HepG2 (cell line): ENCODE data around the gene CNTD1. TPM values are rescaled to one million over a fixed set of nuclear protein-coding genes. Genes with fewer than 3 reads are reported as not detected.

Experiments
- AKAP8 ChIP-seq: sonication (generic); formaldehyde crosslinking; IDR thresholded peaks from 2 replicates; pipeline ENCODE4 v1.5.1; 2020; ENCODE audit warnings: mild to moderate bottlenecking, missing genetic modification reagents
- ATF7 ChIP-seq, 2 experiments: fragments of 450-650 bp in 1 of 2; sonication (generic) in 1 of 2; formaldehyde crosslinking in 1 of 2; IDR thresholded peaks; 2 replicates each; pipeline versions ENCODE4 v1.4.0 to v1.6.1; 2016 to 2020; ENCODE audit warnings: antibody characterized with exemption in 1 of 2, mild to moderate bottlenecking in 1 of 2, missing genetic modification reagents in 1 of 2
- CENPT ChIP-seq: sonication (generic); formaldehyde crosslinking; IDR thresholded peaks from 2 replicates; pipeline ENCODE4 v1.8.0; 2022; ENCODE audit warnings: low read depth, mild to moderate bottlenecking, moderate library complexity, missing genetic modification reagents
- FOXO4 ChIP-seq: sonication (generic); formaldehyde crosslinking; conservative IDR thresholded peaks from 2 replicates; pipeline ENCODE4 v1.8.1; 2023; ENCODE audit warnings: missing genetic modification reagents
- GTF2F1 ChIP-seq: fragments of 150-350 bp; IDR thresholded peaks from 2 replicates; pipeline ENCODE4 v1.6.1; 2014; ENCODE audit warnings: low read length
- JUNB ChIP-seq: sonication (generic); formaldehyde crosslinking; IDR thresholded peaks from 2 replicates; pipeline ENCODE4 v1.8.0; 2022; ENCODE audit warnings: missing genetic modification reagents, mild to moderate bottlenecking, borderline replicate concordance
- KDM6A ChIP-seq: IDR thresholded peaks from 2 replicates; pipeline ENCODE4 v1.6.1; 2016; ENCODE audit warnings: low read depth
- MAZ ChIP-seq, 2 experiments: sonication (generic) in 1 of 2; formaldehyde crosslinking in 1 of 2; IDR thresholded peaks; 2 replicates each; pipeline versions ENCODE4 v1.5.0 to v1.6.1; 2012 to 2020; ENCODE audit warnings: low read depth in 2 of 2, mild to moderate bottlenecking in 2 of 2, borderline replicate concordance in 1 of 2, improper control_type of control experiment in 1 of 2, low read length in 1 of 2, missing genetic modification reagents in 1 of 2, moderate library complexity in 1 of 2
- NR2F2 ChIP-seq: IDR thresholded peaks from 2 replicates; pipeline ENCODE4 v1.6.1; 2012; ENCODE audit warnings: low read depth, inconsistent platforms, borderline replicate concordance
- TRAFD1 ChIP-seq: sonication (generic); formaldehyde crosslinking; IDR thresholded peaks from 2 replicates; pipeline ENCODE4 v1.5.1; 2020; ENCODE audit warnings: missing genetic modification reagents, mild to moderate bottlenecking, borderline replicate concordance
- ZNF24 ChIP-seq: fragments of 450-650 bp; IDR thresholded peaks from 2 replicates; pipeline ENCODE4 v1.6.1; 2017; ENCODE audit warnings: antibody characterized with exemption, mild to moderate bottlenecking
- ZNF431 ChIP-seq: sonication (generic); formaldehyde crosslinking; IDR thresholded peaks from 2 replicates; pipeline ENCODE4 v1.9.0; 2022; ENCODE audit warnings: missing genetic modification reagents, low read depth, mild to moderate bottlenecking, borderline replicate concordance
- polyA plus RNA-seq, 8 experiments: library from polyadenylated mRNA; depleted of rRNA in 3 of 8; stranded (reverse) in 7 of 8; unstranded in 1 of 8; fragments of >200 nt; fragmentation: Illumina TruSeq in 4 of 8; extraction: Trizol in 4 of 8; gene quantifications; 2 replicates each; pipeline versions ENCODE4 v1.2.1 to v1.2.3, GENCODE V29; 2011 to 2016; ENCODE audit warnings: low read depth in 4 of 8, missing spikeins in 1 of 8, mixed read lengths in 1 of 8; ENCODE audit not compliant: insufficient read depth in 1 of 8
- total RNA-seq, 5 experiments: library from RNA; depleted of rRNA; stranded (reverse); fragments of >200 nt; fragmentation: Illumina TruSeq; extraction: Trizol; gene quantifications; 2 replicates each; pipeline ENCODE4 v1.2.3, GENCODE V29; 2016; ENCODE audit warnings: low read depth in 1 of 5
- TF ChIP-seq, protein P1 (sequence below): sonication (generic); formaldehyde crosslinking; IDR thresholded peaks from 2 replicates; pipeline ENCODE4 v1.5.1; 2020; ENCODE audit warnings: mild to moderate bottlenecking, moderate library complexity, missing genetic modification reagents
- TF ChIP-seq, protein P2 (sequence below): IDR thresholded peaks from 2 replicates; pipeline ENCODE4 v1.6.1; 2016; ENCODE audit warnings: mild to moderate bottlenecking
- TF ChIP-seq, protein P3 (sequence below): sonication (generic); formaldehyde crosslinking; IDR thresholded peaks from 2 replicates; pipeline ENCODE4 v1.4.0; 2020; ENCODE audit warnings: missing genetic modification reagents, borderline replicate concordance

CNTD1 gene
- total and polyA plus RNA-seq, 2 of the 13 experiments (the other 11 are each of a cell fraction or from before 2014, with no cell fraction given) = 0.11 to 0.15 TPM

DNA sequence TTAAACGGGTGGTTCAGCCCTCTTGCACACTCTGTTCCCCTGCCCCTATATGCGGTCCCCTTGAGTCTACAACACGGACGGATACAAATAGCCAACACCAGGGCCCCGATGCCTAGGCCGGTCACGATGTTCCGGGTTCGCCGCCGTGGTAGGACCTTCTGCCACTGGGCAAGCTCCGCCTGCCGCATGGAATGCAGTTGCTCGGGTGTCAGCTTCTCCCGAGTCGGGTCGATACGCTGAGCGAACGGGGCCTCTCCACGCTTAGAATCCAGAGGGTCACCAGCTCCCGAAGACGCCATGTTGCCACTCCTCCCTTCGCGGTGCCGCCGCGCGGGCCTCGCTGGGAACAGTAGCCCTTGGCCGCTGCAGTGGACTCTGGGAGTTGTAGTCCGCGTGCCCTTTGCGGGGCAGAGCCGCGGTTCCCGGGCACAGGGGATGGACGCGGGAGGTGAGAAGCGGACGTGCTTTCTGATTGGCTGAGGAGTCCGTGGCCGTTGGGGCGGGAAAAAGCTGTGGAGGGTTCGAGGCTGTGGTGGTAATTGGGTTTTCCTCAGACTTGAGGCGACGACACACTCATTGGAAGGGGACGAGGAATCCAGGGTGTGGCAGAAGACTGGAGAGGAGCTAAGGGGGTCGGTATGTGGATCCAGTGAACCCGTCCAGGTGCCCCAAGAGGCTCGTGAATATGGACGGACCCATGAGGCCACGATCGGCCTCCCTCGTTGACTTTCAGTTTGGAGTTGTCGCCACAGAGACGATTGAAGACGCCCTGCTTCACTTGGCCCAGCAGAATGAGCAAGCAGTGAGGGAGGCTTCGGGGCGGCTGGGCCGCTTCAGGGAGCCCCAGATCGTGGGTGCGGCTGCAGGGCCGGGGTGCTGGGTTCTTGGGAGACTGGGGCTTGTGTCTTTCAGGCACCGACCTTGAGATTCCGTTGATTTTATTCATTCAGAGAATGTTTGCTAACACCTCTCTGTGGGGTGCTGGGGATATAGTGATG lies at the start of gene CNTD1, which contains the start of gene COA3 (continued):
- TF ChIP-seq, protein P1, sequence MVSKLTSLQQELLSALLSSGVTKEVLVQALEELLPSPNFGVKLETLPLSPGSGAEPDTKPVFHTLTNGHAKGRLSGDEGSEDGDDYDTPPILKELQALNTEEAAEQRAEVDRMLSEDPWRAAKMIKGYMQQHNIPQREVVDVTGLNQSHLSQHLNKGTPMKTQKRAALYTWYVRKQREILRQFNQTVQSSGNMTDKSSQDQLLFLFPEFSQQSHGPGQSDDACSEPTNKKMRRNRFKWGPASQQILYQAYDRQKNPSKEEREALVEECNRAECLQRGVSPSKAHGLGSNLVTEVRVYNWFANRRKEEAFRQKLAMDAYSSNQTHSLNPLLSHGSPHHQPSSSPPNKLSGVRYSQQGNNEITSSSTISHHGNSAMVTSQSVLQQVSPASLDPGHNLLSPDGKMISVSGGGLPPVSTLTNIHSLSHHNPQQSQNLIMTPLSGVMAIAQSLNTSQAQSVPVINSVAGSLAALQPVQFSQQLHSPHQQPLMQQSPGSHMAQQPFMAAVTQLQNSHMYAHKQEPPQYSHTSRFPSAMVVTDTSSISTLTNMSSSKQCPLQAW (CRISPR knock-in tag) = peak; percentile 97
- TF ChIP-seq JUNB (CRISPR knock-in tag) (peak; percentile 68; the same call in 1 of the 2 replicates), GTF2F1 (no peak), TRAFD1 (CRISPR knock-in tag) (no peak), ATF7 (IDR thresholded peaks at IDR 0.05) (no peak), ATF7 (CRISPR knock-in tag; IDR thresholded peaks at IDR 0.05) (peak; percentile 41; the same call in 1 of the 2 replicates), KDM6A (CRISPR knock-in tag) (peak; percentile 22; the same call in 1 of the 2 replicates), NR2F2 (no peak; the same call in 1 of the 2 replicates), ZNF24 (no peak), CENPT (CRISPR knock-in tag) (0 out of 2 replicates have a peak, but pooled peaks have one; percentile 37), MAZ (IDR thresholded peaks at IDR 0.05; ENCODE audit: borderline replicate concordance, low read depth, low read length) (peak; percentile 62; the same call in 1 of the 2 replicates), MAZ (CRISPR knock-in tag; IDR thresholded peaks at IDR 0.05; ENCODE audit: low read depth) (peak; percentile 93), AKAP8 (CRISPR knock-in tag) (0 out of 2 replicates have a peak, but pooled peaks have one; percentile 46), FOXO4 (no peak), ZNF431 (peak; percentile 68)
- TF ChIP-seq, protein P2, sequence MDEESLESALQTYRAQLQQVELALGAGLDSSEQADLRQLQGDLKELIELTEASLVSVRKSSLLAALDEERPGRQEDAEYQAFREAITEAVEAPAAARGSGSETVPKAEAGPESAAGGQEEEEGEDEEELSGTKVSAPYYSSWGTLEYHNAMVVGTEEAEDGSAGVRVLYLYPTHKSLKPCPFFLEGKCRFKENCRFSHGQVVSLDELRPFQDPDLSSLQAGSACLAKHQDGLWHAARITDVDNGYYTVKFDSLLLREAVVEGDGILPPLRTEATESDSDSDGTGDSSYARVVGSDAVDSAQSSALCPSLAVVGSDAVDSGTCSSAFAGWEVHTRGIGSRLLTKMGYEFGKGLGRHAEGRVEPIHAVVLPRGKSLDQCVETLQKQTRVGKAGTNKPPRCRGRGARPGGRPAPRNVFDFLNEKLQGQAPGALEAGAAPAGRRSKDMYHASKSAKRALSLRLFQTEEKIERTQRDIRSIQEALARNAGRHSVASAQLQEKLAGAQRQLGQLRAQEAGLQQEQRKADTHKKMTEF (CRISPR knock-in tag) = peak; percentile 84
- TF ChIP-seq, protein P3, sequence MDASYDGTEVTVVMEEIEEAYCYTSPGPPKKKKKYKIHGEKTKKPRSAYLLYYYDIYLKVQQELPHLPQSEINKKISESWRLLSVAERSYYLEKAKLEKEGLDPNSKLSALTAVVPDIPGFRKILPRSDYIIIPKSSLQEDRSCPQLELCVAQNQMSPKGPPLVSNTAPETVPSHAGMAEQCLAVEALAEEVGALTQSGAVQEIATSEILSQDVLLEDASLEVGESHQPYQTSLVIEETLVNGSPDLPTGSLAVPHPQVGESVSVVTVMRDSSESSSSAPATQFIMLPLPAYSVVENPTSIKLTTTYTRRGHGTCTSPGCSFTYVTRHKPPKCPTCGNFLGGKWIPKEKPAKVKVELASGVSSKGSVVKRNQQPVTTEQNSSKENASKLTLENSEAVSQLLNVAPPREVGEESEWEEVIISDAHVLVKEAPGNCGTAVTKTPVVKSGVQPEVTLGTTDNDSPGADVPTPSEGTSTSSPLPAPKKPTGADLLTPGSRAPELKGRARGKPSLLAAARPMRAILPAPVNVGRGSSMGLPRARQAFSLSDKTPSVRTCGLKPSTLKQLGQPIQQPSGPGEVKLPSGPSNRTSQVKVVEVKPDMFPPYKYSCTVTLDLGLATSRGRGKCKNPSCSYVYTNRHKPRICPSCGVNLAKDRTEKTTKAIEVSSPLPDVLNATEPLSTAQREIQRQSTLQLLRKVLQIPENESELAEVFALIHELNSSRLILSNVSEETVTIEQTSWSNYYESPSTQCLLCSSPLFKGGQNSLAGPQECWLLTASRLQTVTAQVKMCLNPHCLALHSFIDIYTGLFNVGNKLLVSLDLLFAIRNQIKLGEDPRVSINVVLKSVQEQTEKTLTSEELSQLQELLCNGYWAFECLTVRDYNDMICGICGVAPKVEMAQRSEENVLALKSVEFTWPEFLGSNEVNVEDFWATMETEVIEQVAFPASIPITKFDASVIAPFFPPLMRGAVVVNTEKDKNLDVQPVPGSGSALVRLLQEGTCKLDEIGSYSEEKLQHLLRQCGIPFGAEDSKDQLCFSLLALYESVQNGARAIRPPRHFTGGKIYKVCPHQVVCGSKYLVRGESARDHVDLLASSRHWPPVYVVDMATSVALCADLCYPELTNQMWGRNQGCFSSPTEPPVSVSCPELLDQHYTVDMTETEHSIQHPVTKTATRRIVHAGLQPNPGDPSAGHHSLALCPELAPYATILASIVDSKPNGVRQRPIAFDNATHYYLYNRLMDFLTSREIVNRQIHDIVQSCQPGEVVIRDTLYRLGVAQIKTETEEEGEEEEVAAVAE = peak; percentile 93
